Naive thymus-derived CD4-positive, alpha-beta T cell (primary cell): Measurements from ENCODE around the gene SLC12A8. TPM values are rescaled to one million over a fixed set of nuclear protein-coding genes. Genes with fewer than 3 reads are reported as not detected.

Source experiments
- microRNA-seq: library from miRNA; unstranded; fragments of <30 nt; microRNA quantifications from one replicate; pipeline ENCODE4 v1.2.0, GENCODE V29; 2022; ENCODE audit warnings: borderline microRNAs expressed
- polyA plus RNA-seq, 2 donors: library from polyadenylated mRNA; unstranded; fragments of 300-500 nt; fragmentation: Illumina TruSeq; gene quantifications; one replicate each; pipeline ENCODE4 v1.2.3, GENCODE V29; 2021
- total RNA-seq, 6 experiments: library from RNA in 5 of 6; stranded (reverse) in 5 of 6; gene quantifications; 1 replicate in 5 of 6; 2 replicates in 1 of 6; pipeline ENCODE4 v1.2.3 and lab custom pipeline; 2021 to 2026

The SLC12A8 gene
- total and polyA plus RNA-seq, 7 experiments from 2014 or later, result 0.12 to 1.1 (median 0.66) TPM; not detected in 1

Small RNAs within 50 kb of the gene (microRNA-seq; reads per million reads assigned to microRNA genes)
- not detected for gene MIR5092

Other genes with a start within 250 kb of the SLC12A8 start
- gene HEG1, start 156.8 kb downstream of the SLC12A8 start, total RNA-seq, result 10 to 100 TPM; 16.9 to 45.4 (median 20.0) TPM
- 1 to 10 TPM; 2.1 to 5.4 TPM for gene HEG1, start 156.8 kb downstream of the SLC12A8 start, polyA plus RNA-seq
- 10 to 100 TPM; 36.3 to 69.6 (median 53.2) TPM for gene ZNF148, start 162.6 kb upstream of the SLC12A8 start, total RNA-seq
- gene ZNF148, start 162.6 kb upstream of the SLC12A8 start, polyA plus RNA-seq, result 100 to 1,000 TPM in 1 of 2 donors, 10 to 100 TPM in 1; 90.4 to 101 TPM